HCT116 (cell line): ENCODE measurements around the gene BSPRY. TPM values are rescaled to one million over a fixed set of nuclear protein-coding genes. Genes with fewer than 3 reads are reported as not detected.
A peak's percentile ranks its signal among the peaks of the same experiment; 100 is the strongest.

Experiments
- ATAC-seq: fragments of 200-7000 bp; cut with Tn5 transposase; 2 replicates; pipeline ENCODE4 v1.9.1; 2020; ENCODE audit warnings: mild to moderate bottlenecking, moderate library complexity
- BruUV-seq: library from RNA; stranded (reverse); fragments of 400-500 nt; replicated peaks from 2 replicates; lab custom pipeline; 2021; lab: Mats Ljungman, UMichigan
- CTCF ChIA-PET: fragments of 300-600 bp; sonication (Branson Sonifier 250); formaldehyde crosslinking; loops from one replicate; lab custom pipeline; 2021; ENCODE audit warnings: antibody characterized with exemption; lab: Charles Lee
- POLR2A ChIA-PET: fragments of 300-600, 350-600 bp; sonication (Branson Sonifier 250); formaldehyde crosslinking; loops from one replicate; lab custom pipeline; 2021; ENCODE audit warnings: antibody characterized with exemption; lab: Charles Lee
- RAD21 ChIA-PET, 2 experiments: fragments of 300-600 bp; sonication (Branson Sonifier 250); formaldehyde crosslinking; loops; one replicate each; lab custom pipeline; 2023; ENCODE audit warnings: low total read pairs in 2 of 2; ENCODE audit not compliant: uncharacterized antibody in 2 of 2, unreplicated experiment in 2 of 2, low non-redundant PET in 1 of 2; lab: Charles Lee
- DNase-seq: peaks from one replicate; pipeline ENCODE4 v3.0.0-alpha.2; 2010; ENCODE audit warnings: low read depth, low spot score
- H2AFZ ChIP-seq: fragments of 200-600 bp; shearing (Covaris generic), sonication (generic); 2 replicates; pipeline ENCODE4 v1.6.1; 2017; ENCODE audit warnings: low read depth, mixed run types, mixed read lengths, antibody characterized with exemption, low read length; ENCODE audit not compliant: poor library complexity, severe bottlenecking
- H3K27ac ChIP-seq: 2 replicates; pipeline ENCODE4 v1.5.1; 2012; ENCODE audit warnings: low read depth, low read length
- H3K27me3 ChIP-seq: fragments of 200-600 bp; sonication (generic); 2 replicates; pipeline ENCODE4 v1.6.1; 2016; ENCODE audit warnings: mixed run types, low read length, mixed read lengths; ENCODE audit not compliant: insufficient read depth
- H3K36me3 ChIP-seq, 2 experiments: fragments of 200-500 bp in 1 of 2; fragments of 200-600 bp in 1 of 2; sonication (Bioruptor generic) in 1 of 2; sonication (generic) in 1 of 2; 2 replicates each; pipeline versions ENCODE4 v1.5.1 to v1.6.1; 2014 to 2016; ENCODE audit warnings: low read length in 2 of 2, inconsistent platforms in 1 of 2, mixed read lengths in 1 of 2, mixed run types in 1 of 2; ENCODE audit not compliant: insufficient read depth in 2 of 2, control insufficient read depth in 1 of 2
- H3K4me1 ChIP-seq, 2 experiments: fragments of 200-600 bp in 1 of 2; sonication (generic) in 1 of 2; 2 replicates each; pipeline versions ENCODE4 v1.5.1 to v1.6.1; 2012 to 2017; ENCODE audit warnings: low read length in 2 of 2, inconsistent platforms in 1 of 2, mild to moderate bottlenecking in 1 of 2, mixed read lengths in 1 of 2, mixed run types in 1 of 2, moderate library complexity in 1 of 2; ENCODE audit not compliant: insufficient read depth in 2 of 2, control insufficient read depth in 1 of 2
- H3K4me2 ChIP-seq: fragments of 200-600 bp; sonication (generic); 2 replicates; pipeline ENCODE4 v1.6.1; 2017; ENCODE audit warnings: mixed run types, low read length, mixed read lengths
- H3K4me3 ChIP-seq, 2 experiments: fragments of 200-600 bp in 1 of 2; sonication (generic) in 1 of 2; replicated peaks in 1 of 2; 2 replicates each; pipeline ENCODE4 v1.5.1; 2011 to 2016; ENCODE audit warnings: low read length in 2 of 2, control low read depth in 1 of 2, low read depth in 1 of 2, mild to moderate bottlenecking in 1 of 2, mixed read lengths in 1 of 2, mixed run types in 1 of 2
- H3K79me2 ChIP-seq: fragments of 200-600 bp; sonication (generic); 2 replicates; pipeline ENCODE4 v1.6.1; 2017; ENCODE audit warnings: mild to moderate bottlenecking, mixed run types, low read length, moderate library complexity, mixed read lengths; ENCODE audit not compliant: insufficient read depth
- H3K9ac ChIP-seq: fragments of 200-600 bp; sonication (generic); 2 replicates; pipeline ENCODE4 v1.6.1; 2016; ENCODE audit warnings: low read length, mixed read lengths
- H3K9me2 ChIP-seq: fragments of 200-600 bp; sonication (generic), shearing (Covaris generic); 2 replicates; pipeline ENCODE4 v1.6.1; 2017; ENCODE audit warnings: mixed run types, mild to moderate bottlenecking, moderate library complexity; ENCODE audit not compliant: insufficient read depth
- H3K9me3 ChIP-seq, 2 experiments: fragments of 200-500 bp in 1 of 2; fragments of 200-600 bp in 1 of 2; sonication (Bioruptor generic) in 1 of 2; sonication (generic) in 1 of 2; 2 replicates each; pipeline ENCODE4 v1.6.1; 2014 to 2017; ENCODE audit warnings: low read length in 2 of 2, mixed read lengths in 2 of 2, inconsistent platforms in 1 of 2, low read depth in 1 of 2, mild to moderate bottlenecking in 1 of 2, mixed run types in 1 of 2, moderate library complexity in 1 of 2; ENCODE audit not compliant: control insufficient read depth in 1 of 2, insufficient read depth in 1 of 2
- H4K20me1 ChIP-seq: fragments of 200-600 bp; sonication (generic), shearing (Covaris generic); 2 replicates; pipeline ENCODE4 v1.6.1; 2017; ENCODE audit warnings: mixed run types, mild to moderate bottlenecking, moderate library complexity; ENCODE audit not compliant: insufficient read depth
- CEBPB ChIP-seq: IDR thresholded peaks from 2 replicates; pipeline ENCODE4 v1.6.1; 2012; ENCODE audit warnings: low read depth
- EGR1 ChIP-seq: IDR thresholded peaks from 2 replicates; pipeline ENCODE4 v1.6.1; 2012; ENCODE audit warnings: low read depth
- ELF1 ChIP-seq: IDR thresholded peaks from 2 replicates; pipeline ENCODE4 v1.6.1; 2012; ENCODE audit warnings: low read depth, borderline replicate concordance
- EZH2 ChIP-seq: fragments of 200-600 bp; sonication (generic); IDR thresholded peaks from 2 replicates; pipeline ENCODE4 v1.6.1; 2017; ENCODE audit warnings: antibody characterized with exemption, mixed run types
- FOSL1 ChIP-seq: IDR thresholded peaks from 2 replicates; pipeline ENCODE4 v1.6.1; 2012; ENCODE audit warnings: low read depth
- JUND ChIP-seq: IDR thresholded peaks from 2 replicates; pipeline ENCODE4 v1.6.1; 2012
- POLR2A ChIP-seq: IDR thresholded peaks from 2 replicates; pipeline ENCODE4 v1.7.0; 2011; ENCODE audit warnings: borderline replicate concordance; ENCODE audit not compliant: insufficient read depth, insufficient read length; ENCODE audit errors: extremely low read depth
- RAD21 ChIP-seq: IDR thresholded peaks from 2 replicates; pipeline ENCODE4 v1.6.1; 2012; ENCODE audit warnings: low read depth, mild to moderate bottlenecking
- SIN3A ChIP-seq: IDR thresholded peaks from 2 replicates; pipeline ENCODE4 v1.6.1; 2012; ENCODE audit warnings: low read depth
- SP1 ChIP-seq: IDR thresholded peaks from 2 replicates; pipeline ENCODE4 v1.6.1; 2012; ENCODE audit warnings: low read depth
- SRF ChIP-seq: IDR thresholded peaks from 2 replicates; pipeline ENCODE4 v1.6.1; 2012; ENCODE audit warnings: low read depth
- TCF7L2 ChIP-seq: IDR thresholded peaks from 2 replicates; pipeline ENCODE4 v1.7.0; 2011; ENCODE audit warnings: borderline replicate concordance, inconsistent platforms; ENCODE audit not compliant: insufficient read depth, insufficient read length; ENCODE audit errors: extremely low read depth
- YY1 ChIP-seq: IDR thresholded peaks from 2 replicates; pipeline ENCODE4 v1.6.1; 2011; ENCODE audit warnings: low read length, low read depth, moderate library complexity, mild to moderate bottlenecking; ENCODE audit not compliant: insufficient replicate concordance; ENCODE audit errors: extremely low read depth
- ZFX ChIP-seq: fragments of 450-650 bp; IDR thresholded peaks from 2 replicates; pipeline ENCODE4 v1.6.1; 2017
- ZNF274 ChIP-seq: fragments of 200-500 bp; sonication (Bioruptor generic); IDR thresholded peaks from 2 replicates; pipeline ENCODE4 v1.6.1; 2014; ENCODE audit warnings: mild to moderate bottlenecking, low read depth, low read length, inconsistent platforms
- intact Hi-C: fragments of 100-400 bp; cut with micrococcal nuclease; formaldehyde crosslinking; loops from 2 replicates; pipeline ENCODE4 v1.10.0; 2022
- total RNA-seq: library from RNA; stranded (reverse); gene quantifications from one replicate; pipeline ENCODE4 v1.2.1, GENCODE V29; 2021; ENCODE audit not compliant: unreplicated experiment
- TF ChIP-seq, protein P1 (sequence below): IDR thresholded peaks from 2 replicates; pipeline ENCODE4 v1.6.1; 2012; ENCODE audit warnings: low read depth
- TF ChIP-seq, protein P2 (sequence below): IDR thresholded peaks from 2 replicates; pipeline ENCODE4 v1.6.1; 2012
- TF ChIP-seq, protein P3 (sequence below): IDR thresholded peaks from 2 replicates; pipeline ENCODE4 v1.6.1; 2012
- TF ChIP-seq, protein P4 (sequence below), 3 experiments: fragments of 200-600 bp in 1 of 3; sonication (generic) in 1 of 3; IDR thresholded peaks in 2 of 3; conservative IDR thresholded peaks in 1 of 3; 2 replicates each; pipeline ENCODE4 v1.5.1; 2012 to 2017; ENCODE audit warnings: low read depth in 2 of 3, low read length in 2 of 3, antibody characterized with exemption in 1 of 3, borderline replicate concordance in 1 of 3, control low read depth in 1 of 3, mild to moderate bottlenecking in 1 of 3, mixed read lengths in 1 of 3, mixed run types in 1 of 3, moderate library complexity in 1 of 3; ENCODE audit not compliant: insufficient read depth in 1 of 3
- TF ChIP-seq, protein P5 (sequence below): IDR thresholded peaks from 2 replicates; pipeline ENCODE4 v1.6.1; 2011; ENCODE audit warnings: mild to moderate bottlenecking, low read length, moderate library complexity; ENCODE audit not compliant: insufficient replicate concordance; ENCODE audit errors: extremely low read depth

BSPRY gene
- total RNA-seq, 1 experiment from 2014 or later, result 22.7 TPM

DNA sequence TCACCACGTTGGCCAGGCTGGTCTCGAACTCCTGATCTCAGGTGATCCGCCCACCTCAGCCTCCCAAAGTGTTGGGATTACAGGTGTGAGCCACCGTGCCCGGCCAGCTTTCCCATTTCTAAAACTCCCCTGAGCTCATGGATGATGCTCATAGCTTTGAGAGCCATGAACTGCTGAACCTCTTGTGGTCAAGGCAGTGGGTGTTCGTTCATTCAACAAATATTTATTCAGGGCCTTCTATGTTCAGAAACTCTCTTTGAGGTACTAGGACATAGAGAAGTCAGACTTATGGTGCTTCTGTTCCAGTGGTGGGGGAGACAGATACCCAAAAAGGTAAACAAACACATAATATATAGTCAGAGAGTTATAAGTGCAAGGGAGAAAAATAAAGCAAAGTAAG lies 2.7 kb downstream of the BSPRY start:
- Histone ChIP-seq H3K9ac (no peak overlapping the region), H3K79me2 (peaks cover 22% of the 10 kb centered on the region), H3K27me3 (no peaks in the 10 kb centered on the region), H2AFZ (no peak overlapping the region), H3K9me2 (no peaks in the 10 kb centered on the region), H3K27ac (no peak overlapping the region), H3K4me2 (peak overlapping the region; percentile 40), H3K4me1 (peaks cover 3 to 34% of the 10 kb centered on the region in 2 experiments; a peak in 3 of 4 replicates), H3K36me3 (peaks cover 2 to 4% of the 10 kb centered on the region in 2 experiments; a peak in 1 of 4 replicates), H3K4me3 (no peak overlapping the region), H4K20me1 (no peaks in the 10 kb centered on the region), H3K9me3 (no peaks in the 10 kb centered on the region)
- intact Hi-C loops, result no loop called here
- DNase-seq, result no peak
- ChIA-PET POLR2A (no interaction called here), RAD21 (no interaction called here), CTCF (no interaction called here)
- no peak for ATAC-seq
- TF ChIP-seq RAD21, result no peak
- no peak for TF ChIP-seq ELF1
- TF ChIP-seq SIN3A, result no peak
- TF ChIP-seq ZNF274, result no peak
- no peak for TF ChIP-seq SRF
- no peak for TF ChIP-seq EGR1
- no peak for TF ChIP-seq JUND
- TF ChIP-seq, protein P1, sequence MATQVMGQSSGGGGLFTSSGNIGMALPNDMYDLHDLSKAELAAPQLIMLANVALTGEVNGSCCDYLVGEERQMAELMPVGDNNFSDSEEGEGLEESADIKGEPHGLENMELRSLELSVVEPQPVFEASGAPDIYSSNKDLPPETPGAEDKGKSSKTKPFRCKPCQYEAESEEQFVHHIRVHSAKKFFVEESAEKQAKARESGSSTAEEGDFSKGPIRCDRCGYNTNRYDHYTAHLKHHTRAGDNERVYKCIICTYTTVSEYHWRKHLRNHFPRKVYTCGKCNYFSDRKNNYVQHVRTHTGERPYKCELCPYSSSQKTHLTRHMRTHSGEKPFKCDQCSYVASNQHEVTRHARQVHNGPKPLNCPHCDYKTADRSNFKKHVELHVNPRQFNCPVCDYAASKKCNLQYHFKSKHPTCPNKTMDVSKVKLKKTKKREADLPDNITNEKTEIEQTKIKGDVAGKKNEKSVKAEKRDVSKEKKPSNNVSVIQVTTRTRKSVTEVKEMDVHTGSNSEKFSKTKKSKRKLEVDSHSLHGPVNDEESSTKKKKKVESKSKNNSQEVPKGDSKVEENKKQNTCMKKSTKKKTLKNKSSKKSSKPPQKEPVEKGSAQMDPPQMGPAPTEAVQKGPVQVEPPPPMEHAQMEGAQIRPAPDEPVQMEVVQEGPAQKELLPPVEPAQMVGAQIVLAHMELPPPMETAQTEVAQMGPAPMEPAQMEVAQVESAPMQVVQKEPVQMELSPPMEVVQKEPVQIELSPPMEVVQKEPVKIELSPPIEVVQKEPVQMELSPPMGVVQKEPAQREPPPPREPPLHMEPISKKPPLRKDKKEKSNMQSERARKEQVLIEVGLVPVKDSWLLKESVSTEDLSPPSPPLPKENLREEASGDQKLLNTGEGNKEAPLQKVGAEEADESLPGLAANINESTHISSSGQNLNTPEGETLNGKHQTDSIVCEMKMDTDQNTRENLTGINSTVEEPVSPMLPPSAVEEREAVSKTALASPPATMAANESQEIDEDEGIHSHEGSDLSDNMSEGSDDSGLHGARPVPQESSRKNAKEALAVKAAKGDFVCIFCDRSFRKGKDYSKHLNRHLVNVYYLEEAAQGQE, result no peak
- TF ChIP-seq FOSL1, result no peak
- TF ChIP-seq SP1, result no peak
- TF ChIP-seq CEBPB, result no peak
- TF ChIP-seq, protein P2, sequence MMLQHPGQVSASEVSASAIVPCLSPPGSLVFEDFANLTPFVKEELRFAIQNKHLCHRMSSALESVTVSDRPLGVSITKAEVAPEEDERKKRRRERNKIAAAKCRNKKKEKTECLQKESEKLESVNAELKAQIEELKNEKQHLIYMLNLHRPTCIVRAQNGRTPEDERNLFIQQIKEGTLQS, result no peak
- TF ChIP-seq POLR2A, result no peak
- TF ChIP-seq, protein P3, sequence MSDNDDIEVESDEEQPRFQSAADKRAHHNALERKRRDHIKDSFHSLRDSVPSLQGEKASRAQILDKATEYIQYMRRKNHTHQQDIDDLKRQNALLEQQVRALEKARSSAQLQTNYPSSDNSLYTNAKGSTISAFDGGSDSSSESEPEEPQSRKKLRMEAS, result no peak
- no peak for TF ChIP-seq YY1
- no peak for TF ChIP-seq TCF7L2
- TF ChIP-seq, protein P4, sequence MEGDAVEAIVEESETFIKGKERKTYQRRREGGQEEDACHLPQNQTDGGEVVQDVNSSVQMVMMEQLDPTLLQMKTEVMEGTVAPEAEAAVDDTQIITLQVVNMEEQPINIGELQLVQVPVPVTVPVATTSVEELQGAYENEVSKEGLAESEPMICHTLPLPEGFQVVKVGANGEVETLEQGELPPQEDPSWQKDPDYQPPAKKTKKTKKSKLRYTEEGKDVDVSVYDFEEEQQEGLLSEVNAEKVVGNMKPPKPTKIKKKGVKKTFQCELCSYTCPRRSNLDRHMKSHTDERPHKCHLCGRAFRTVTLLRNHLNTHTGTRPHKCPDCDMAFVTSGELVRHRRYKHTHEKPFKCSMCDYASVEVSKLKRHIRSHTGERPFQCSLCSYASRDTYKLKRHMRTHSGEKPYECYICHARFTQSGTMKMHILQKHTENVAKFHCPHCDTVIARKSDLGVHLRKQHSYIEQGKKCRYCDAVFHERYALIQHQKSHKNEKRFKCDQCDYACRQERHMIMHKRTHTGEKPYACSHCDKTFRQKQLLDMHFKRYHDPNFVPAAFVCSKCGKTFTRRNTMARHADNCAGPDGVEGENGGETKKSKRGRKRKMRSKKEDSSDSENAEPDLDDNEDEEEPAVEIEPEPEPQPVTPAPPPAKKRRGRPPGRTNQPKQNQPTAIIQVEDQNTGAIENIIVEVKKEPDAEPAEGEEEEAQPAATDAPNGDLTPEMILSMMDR (IDR thresholded peaks at IDR 0.05 in 2 of 3, conservative IDR thresholded peaks at IDR 0.05 in 1 of 3; ENCODE audit: borderline replicate concordance in 1 of 3, insufficient read depth in 1 of 3, low read depth in 2 of 3, low read length in 2 of 3), result no peak
- no peak for TF ChIP-seq EZH2
- TF ChIP-seq, protein P5, sequence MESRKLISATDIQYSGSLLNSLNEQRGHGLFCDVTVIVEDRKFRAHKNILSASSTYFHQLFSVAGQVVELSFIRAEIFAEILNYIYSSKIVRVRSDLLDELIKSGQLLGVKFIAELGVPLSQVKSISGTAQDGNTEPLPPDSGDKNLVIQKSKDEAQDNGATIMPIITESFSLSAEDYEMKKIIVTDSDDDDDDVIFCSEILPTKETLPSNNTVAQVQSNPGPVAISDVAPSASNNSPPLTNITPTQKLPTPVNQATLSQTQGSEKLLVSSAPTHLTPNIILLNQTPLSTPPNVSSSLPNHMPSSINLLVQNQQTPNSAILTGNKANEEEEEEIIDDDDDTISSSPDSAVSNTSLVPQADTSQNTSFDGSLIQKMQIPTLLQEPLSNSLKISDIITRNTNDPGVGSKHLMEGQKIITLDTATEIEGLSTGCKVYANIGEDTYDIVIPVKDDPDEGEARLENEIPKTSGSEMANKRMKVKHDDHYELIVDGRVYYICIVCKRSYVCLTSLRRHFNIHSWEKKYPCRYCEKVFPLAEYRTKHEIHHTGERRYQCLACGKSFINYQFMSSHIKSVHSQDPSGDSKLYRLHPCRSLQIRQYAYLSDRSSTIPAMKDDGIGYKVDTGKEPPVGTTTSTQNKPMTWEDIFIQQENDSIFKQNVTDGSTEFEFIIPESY, result no peak
- no peak for TF ChIP-seq ZFX
- BruUV-seq, result no TSS peak
